Measurements from ENCODE around the gene KLHDC8A. TPM values are rescaled to one million over a fixed set of nuclear protein-coding genes. Genes with fewer than 3 reads are reported as not detected.

KLHDC8A gene
- total RNA-seq, 1 experiment from 2014 or later: not detected

GRCh38 chr1:205321959-205322283 is 34.8 kb downstream of the KLHDC8A start:
- no TSS peak for BruUV-seq (replicated peaks)
- intact Hi-C loops (cut with micrococcal nuclease; ENCODE audit: unreplicated experiment): no loop called here
- DNase-seq (ENCODE audit: low spot score): no peak
- ChIA-PET POLR2A (ENCODE audit: low non-redundant PET) (no interaction called here), CTCF (no interaction called here)
- Histone ChIP-seq H3K27me3 (replicated peaks; ENCODE audit: insufficient read depth, low read depth, low read length, poor library complexity) (peaks cover 5% of the 10 kb centered on the region), H3K4me1 (ENCODE audit: insufficient read depth, low read length, poor library complexity, severe bottlenecking) (peaks cover 3% of the 10 kb centered on the region), H3K27ac (ENCODE audit: low read depth, low read length, poor library complexity, severe bottlenecking) (no peak overlapping the region), H3K4me3 (ENCODE audit: low read depth, low read length, poor library complexity, severe bottlenecking) (peak overlapping the region; percentile 72), H3K9me3 (ENCODE audit: low read depth, low read length, poor library complexity, severe bottlenecking) (no peaks in the 10 kb centered on the region), H3K36me3 (ENCODE audit: insufficient read depth, low read length, poor library complexity, severe bottlenecking) (no peaks in the 10 kb centered on the region)
- no peak for TF ChIP-seq EZH2 (IDR thresholded peaks at IDR 0.05; ENCODE audit: borderline replicate concordance, low read depth, low read length, poor library complexity, severe bottlenecking)
- TF ChIP-seq, protein P1, sequence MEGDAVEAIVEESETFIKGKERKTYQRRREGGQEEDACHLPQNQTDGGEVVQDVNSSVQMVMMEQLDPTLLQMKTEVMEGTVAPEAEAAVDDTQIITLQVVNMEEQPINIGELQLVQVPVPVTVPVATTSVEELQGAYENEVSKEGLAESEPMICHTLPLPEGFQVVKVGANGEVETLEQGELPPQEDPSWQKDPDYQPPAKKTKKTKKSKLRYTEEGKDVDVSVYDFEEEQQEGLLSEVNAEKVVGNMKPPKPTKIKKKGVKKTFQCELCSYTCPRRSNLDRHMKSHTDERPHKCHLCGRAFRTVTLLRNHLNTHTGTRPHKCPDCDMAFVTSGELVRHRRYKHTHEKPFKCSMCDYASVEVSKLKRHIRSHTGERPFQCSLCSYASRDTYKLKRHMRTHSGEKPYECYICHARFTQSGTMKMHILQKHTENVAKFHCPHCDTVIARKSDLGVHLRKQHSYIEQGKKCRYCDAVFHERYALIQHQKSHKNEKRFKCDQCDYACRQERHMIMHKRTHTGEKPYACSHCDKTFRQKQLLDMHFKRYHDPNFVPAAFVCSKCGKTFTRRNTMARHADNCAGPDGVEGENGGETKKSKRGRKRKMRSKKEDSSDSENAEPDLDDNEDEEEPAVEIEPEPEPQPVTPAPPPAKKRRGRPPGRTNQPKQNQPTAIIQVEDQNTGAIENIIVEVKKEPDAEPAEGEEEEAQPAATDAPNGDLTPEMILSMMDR (conservative IDR thresholded peaks at IDR 0.05; ENCODE audit: low read depth, low read length): no peak

- peak; percentile 93 for DNase-seq (ENCODE audit: low spot score)
- TF ChIP-seq, protein P1 (conservative IDR thresholded peaks at IDR 0.05; ENCODE audit: low read depth, low read length): peak; percentile 37; the same call in 1 of the 2 replicates
- no peak for TF ChIP-seq EZH2 (IDR thresholded peaks at IDR 0.05; ENCODE audit: borderline replicate concordance, low read depth, low read length, poor library complexity, severe bottlenecking)
- Histone ChIP-seq H3K27me3 (replicated peaks; ENCODE audit: insufficient read depth, low read depth, low read length, poor library complexity) (no peaks in the 10 kb centered on the region), H3K27ac (ENCODE audit: low read depth, low read length, poor library complexity, severe bottlenecking) (no peak within 1 kb of the TSS), H3K4me3 (ENCODE audit: low read depth, low read length, poor library complexity, severe bottlenecking) (peak within 1 kb of the TSS; percentile 72), H3K4me1 (ENCODE audit: insufficient read depth, low read length, poor library complexity, severe bottlenecking) (peaks cover 3% of the 10 kb centered on the region), H3K36me3 (ENCODE audit: insufficient read depth, low read length, poor library complexity, severe bottlenecking) (no peaks in the 10 kb centered on the region), H3K9me3 (ENCODE audit: low read depth, low read length, poor library complexity, severe bottlenecking) (no peaks in the 10 kb centered on the region)
- no TSS peak for BruUV-seq (replicated peaks)
- intact Hi-C loops (cut with micrococcal nuclease; ENCODE audit: unreplicated experiment): no loop called here
- ChIA-PET CTCF (interaction anchor here (0.5 to 1.5 kb wide), 5 partner anchors 42 to 248 kb away, joined by 3 to 5 read pairs (median 3); no protein-coding TSS in a partner anchor), POLR2A (ENCODE audit: low non-redundant PET) (interaction anchor here (0.6 kb wide), 1 partner anchor 88 kb away, joined by 5 read pairs; no protein-coding TSS in a partner anchor)
These were observed 35.4 kb downstream of the KLHDC8A start, which contains the start of gene NUAK2 for GRCh38 chr1:205321162-205321958. Gene NUAK2 (minus strand): TSS chr1:205321745. CDS start chr1:205321628, 117 bp downstream.

DNA sequence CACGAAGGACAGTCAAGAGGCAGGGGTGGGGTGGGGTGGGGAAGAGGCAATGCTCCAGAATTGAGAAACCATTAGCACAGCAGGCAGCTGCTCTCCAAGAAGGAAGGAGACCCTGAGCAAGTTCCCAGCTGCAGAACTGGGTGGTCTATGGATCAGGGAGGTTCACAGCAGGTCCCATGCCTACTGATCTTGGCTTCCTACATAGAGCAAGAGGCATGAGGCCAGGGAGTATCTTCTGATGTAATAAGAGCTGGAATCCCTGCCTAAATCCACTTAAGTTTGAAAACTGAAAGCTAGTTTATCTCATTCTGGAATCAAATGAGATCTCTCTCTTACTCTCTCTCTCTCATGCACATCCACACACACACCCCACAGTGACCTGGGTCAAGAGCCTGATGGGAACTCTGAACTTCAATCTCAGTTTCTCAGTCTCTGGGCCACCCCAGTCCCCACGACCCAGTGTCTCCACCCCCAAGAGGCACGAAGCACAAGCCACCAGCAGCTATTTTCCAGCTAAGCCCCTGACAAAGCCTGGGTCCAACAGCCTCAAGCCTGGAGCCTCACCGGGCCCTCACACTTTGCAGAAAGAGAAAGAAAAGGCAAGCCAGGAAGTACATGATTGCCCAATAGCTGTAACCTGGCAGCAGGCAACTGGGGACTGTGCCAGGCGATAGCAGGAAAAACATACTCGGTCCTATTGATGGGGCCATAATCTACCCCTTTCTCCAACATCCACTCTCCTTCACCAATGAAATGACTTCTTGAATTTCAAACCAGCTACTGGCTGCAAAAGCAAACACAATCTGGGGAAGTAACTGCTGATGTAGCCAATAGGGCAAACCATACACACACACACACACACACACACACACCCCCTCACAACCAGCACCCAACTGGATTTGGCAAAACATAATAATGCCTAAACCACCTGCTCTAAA is 37.4 kb downstream of the KLHDC8A start:
- no TSS peak for BruUV-seq (replicated peaks)
- ChIA-PET POLR2A (ENCODE audit: low non-redundant PET) (no interaction called here), CTCF (interaction anchor here (0.7 to 2.2 kb wide), 2 partner anchors 46 to 53 kb away, joined by 3 to 7 read pairs; no protein-coding TSS in a partner anchor)
- Histone ChIP-seq H3K27ac (ENCODE audit: low read depth, low read length, poor library complexity, severe bottlenecking) (peak overlapping the region; percentile 24), H3K9me3 (ENCODE audit: low read depth, low read length, poor library complexity, severe bottlenecking) (no peaks in the 10 kb centered on the region), H3K27me3 (replicated peaks; ENCODE audit: insufficient read depth, low read depth, low read length, poor library complexity) (no peaks in the 10 kb centered on the region), H3K4me3 (ENCODE audit: low read depth, low read length, poor library complexity, severe bottlenecking) (no peak overlapping the region), H3K4me1 (ENCODE audit: insufficient read depth, low read length, poor library complexity, severe bottlenecking) (peaks cover 3% of the 10 kb centered on the region), H3K36me3 (ENCODE audit: insufficient read depth, low read length, poor library complexity, severe bottlenecking) (no peaks in the 10 kb centered on the region)
- intact Hi-C loops (cut with micrococcal nuclease; ENCODE audit: unreplicated experiment): no loop called here
- no peak for TF ChIP-seq EZH2 (IDR thresholded peaks at IDR 0.05; ENCODE audit: borderline replicate concordance, low read depth, low read length, poor library complexity, severe bottlenecking)
- TF ChIP-seq, protein P1 (conservative IDR thresholded peaks at IDR 0.05; ENCODE audit: low read depth, low read length): no peak
- DNase-seq (ENCODE audit: low spot score): peak; percentile 37
